Measurements from ENCODE around the gene ALOX15B. TPM values are rescaled to one million over a fixed set of nuclear protein-coding genes. Genes with fewer than 3 reads are reported as not detected.

The ALOX15B gene
- total and polyA plus RNA-seq, 9 of the 15 experiments (the other 6 are each of a cell fraction or from before 2014, with no cell fraction given) = 0.04 TPM; not detected in 8

- 45% methylated on average over 2 of the region's 3 CpGs for WGBS (ENCODE audit: insufficient coverage, low coverage, missing lambda C conversion rate)
- peaks cover 0 to 18% of the 10 kb centered on the region in 2 experiments; a peak in 3 of 5 replicates for H3K27me3 ChIP-seq (ENCODE audit: control insufficient read depth in 2 of 2, insufficient read depth in 2 of 2, low read length in 2 of 2)
- no peak for DNase-seq (ENCODE audit: extremely low read depth in 1 of 4, low spot score in 3 of 4)
- H3K27ac ChIP-seq (ENCODE audit: extremely low read depth, low read depth, low read length) = no peak overlapping the region
- no peak overlapping the region for H3K9ac ChIP-seq (ENCODE audit: insufficient read depth in 1 of 2, low read depth in 2 of 2, low read length in 2 of 2)
- H2AFZ ChIP-seq (ENCODE audit: low read depth, low read length) = no peak overlapping the region
- no peaks in the 10 kb centered on the region for H3K79me2 ChIP-seq (ENCODE audit: control insufficient read depth, insufficient read depth, low read length)
- POLR2A ChIA-PET = interaction anchor here (0.6 to 0.7 kb wide), 2 partner anchors 61 to 655 kb away, joined by 3 read pairs; no protein-coding TSS in a partner anchor
- no peak for FAIRE-seq
- intact Hi-C loops (cut with micrococcal nuclease) = no loop called here
- H4K20me1 ChIP-seq (replicated peaks; ENCODE audit: control insufficient read depth, insufficient read depth, low read length) = no peaks in the 10 kb centered on the region
- no peaks in the 10 kb centered on the region for H3K9me1 ChIP-seq (ENCODE audit: control insufficient read depth, insufficient read depth, low read length)
- in situ Hi-C loops (cut with MboI) = loop anchor here (25.0 kb wide), 2 partner anchors 718 to 918 kb away; partner anchors contain the start of gene MFSD6L
- no peaks in the 10 kb centered on the region for H3K36me3 ChIP-seq (ENCODE audit: control insufficient read depth, insufficient read depth, low read length)
- no peak for ATAC-seq
- no TSS peak for BruUV-seq (replicated peaks)
- H3K4me2 ChIP-seq (ENCODE audit: insufficient read depth, low read length) = no peak overlapping the region
- CTCF ChIA-PET (ENCODE audit: low intra/inter-chr PET ratio) = no interaction called here
- no peak overlapping the region for H3K4me3 ChIP-seq
- TF ChIP-seq ZNF766 (CRISPR knock-in tag; conservative IDR thresholded peaks at IDR 0.05) = no peak
- TF ChIP-seq HDAC1 (IDR thresholded peaks at IDR 0.05) = no peak
- no peak for TF ChIP-seq U2AF1 (optimal IDR thresholded peaks at IDR 0.05; ENCODE audit: low read depth, low read length)
- no peak for TF ChIP-seq ZNF75A (CRISPR knock-in tag; IDR thresholded peaks at IDR 0.05)
- TF ChIP-seq HDAC6 (IDR thresholded peaks at IDR 0.05; ENCODE audit: low read depth, low read length) = no peak
- no peak for TF ChIP-seq FUS (optimal IDR thresholded peaks at IDR 0.05; ENCODE audit: low read depth, low read length)
- no peak for TF ChIP-seq TSC22D4 (tag; IDR thresholded peaks at IDR 0.05)
- TF ChIP-seq ZNF717 (CRISPR knock-in tag; IDR thresholded peaks at IDR 0.05) = no peak
- H3K9me3 ChIP-seq (replicated peaks; ENCODE audit: control insufficient read depth, insufficient read depth, low read depth, low read length) = no peaks in the 10 kb centered on the region
- H3K4me1 ChIP-seq (replicated peaks in 1 of 2; ENCODE audit: control insufficient read depth in 2 of 2, insufficient read depth in 2 of 2, low read length in 2 of 2) = peaks cover 5 to 28% of the 10 kb centered on the region in 2 experiments; a peak in 3 of 5 replicates
Observed at GRCh38 chr17:8069587-8069860, 30.7 kb downstream of the ALOX15B start.
